ENCODE measurements around the gene PAPLN. TPM values are rescaled to one million over a fixed set of nuclear protein-coding genes. Genes with fewer than 3 reads are reported as not detected.

The PAPLN gene
- total RNA-seq, 4 donors from 2014 or later: 8.1 to 27.2 (median 12.7) TPM

- no peaks in the 10 kb centered on the region for H3K36me3 ChIP-seq
These were observed 17.7 kb downstream of the PAPLN start for GRCh38 chr14:73255005-73255400.

GRCh38 chr14:73255693-73256225, 18.5 kb downstream of the PAPLN start:
- no peak overlapping the region for H3K4me3 ChIP-seq
- TF ChIP-seq, protein P1, sequence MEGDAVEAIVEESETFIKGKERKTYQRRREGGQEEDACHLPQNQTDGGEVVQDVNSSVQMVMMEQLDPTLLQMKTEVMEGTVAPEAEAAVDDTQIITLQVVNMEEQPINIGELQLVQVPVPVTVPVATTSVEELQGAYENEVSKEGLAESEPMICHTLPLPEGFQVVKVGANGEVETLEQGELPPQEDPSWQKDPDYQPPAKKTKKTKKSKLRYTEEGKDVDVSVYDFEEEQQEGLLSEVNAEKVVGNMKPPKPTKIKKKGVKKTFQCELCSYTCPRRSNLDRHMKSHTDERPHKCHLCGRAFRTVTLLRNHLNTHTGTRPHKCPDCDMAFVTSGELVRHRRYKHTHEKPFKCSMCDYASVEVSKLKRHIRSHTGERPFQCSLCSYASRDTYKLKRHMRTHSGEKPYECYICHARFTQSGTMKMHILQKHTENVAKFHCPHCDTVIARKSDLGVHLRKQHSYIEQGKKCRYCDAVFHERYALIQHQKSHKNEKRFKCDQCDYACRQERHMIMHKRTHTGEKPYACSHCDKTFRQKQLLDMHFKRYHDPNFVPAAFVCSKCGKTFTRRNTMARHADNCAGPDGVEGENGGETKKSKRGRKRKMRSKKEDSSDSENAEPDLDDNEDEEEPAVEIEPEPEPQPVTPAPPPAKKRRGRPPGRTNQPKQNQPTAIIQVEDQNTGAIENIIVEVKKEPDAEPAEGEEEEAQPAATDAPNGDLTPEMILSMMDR (IDR thresholded peaks at IDR 0.05): no peak
- no peak for TF ChIP-seq POLR2A (IDR thresholded peaks at IDR 0.05)
- no peaks in the 10 kb centered on the region for H3K36me3 ChIP-seq
- no peaks in the 10 kb centered on the region for H3K27me3 ChIP-seq
- no peaks in the 10 kb centered on the region for H3K4me1 ChIP-seq
- H3K9me3 ChIP-seq: no peaks in the 10 kb centered on the region
- peak in 1 of 3 donors; percentile 41 for DNase-seq
- no peak overlapping the region for H3K27ac ChIP-seq

More at GRCh38 chr14:73255005-73255400, 17.7 kb downstream of the PAPLN start:
- no peak overlapping the region for H3K27ac ChIP-seq
- no peak overlapping the region for H3K4me3 ChIP-seq
- peak in 1 of 3 donors; percentile 37 for DNase-seq
- no peak for TF ChIP-seq POLR2A (IDR thresholded peaks at IDR 0.05)
- TF ChIP-seq, protein P1 (IDR thresholded peaks at IDR 0.05): no peak
- H3K27me3 ChIP-seq: no peaks in the 10 kb centered on the region
- H3K9me3 ChIP-seq: no peaks in the 10 kb centered on the region
- H3K4me1 ChIP-seq: no peaks in the 10 kb centered on the region

DNA sequence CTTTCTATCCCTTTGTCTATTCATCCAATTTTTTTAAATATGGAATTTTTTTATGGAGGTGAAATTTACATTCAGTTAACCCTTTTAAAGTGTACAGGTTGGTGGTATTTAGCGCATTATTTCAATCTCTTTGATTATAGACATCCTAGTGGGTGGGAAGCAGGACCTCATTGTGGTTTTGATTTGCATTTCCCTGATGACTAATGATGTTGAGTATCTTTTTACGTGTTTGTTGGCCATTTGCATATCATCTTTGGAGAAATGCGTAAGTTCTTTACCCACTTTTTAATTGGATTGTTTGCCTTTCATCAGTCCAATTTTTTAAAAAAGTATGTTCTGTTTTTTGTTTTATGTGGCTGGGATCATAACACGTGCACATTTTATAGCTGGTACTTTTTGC, 20.8 kb downstream of the PAPLN start:
- TF ChIP-seq POLR2A (IDR thresholded peaks at IDR 0.05): no peak
- TF ChIP-seq, protein P1 (IDR thresholded peaks at IDR 0.05): no peak
- Histone ChIP-seq H3K4me1 (no peaks in the 10 kb centered on the region), H3K27ac (no peak overlapping the region), H3K27me3 (no peaks in the 10 kb centered on the region), H3K9me3 (no peaks in the 10 kb centered on the region), H3K4me3 (no peak overlapping the region), H3K36me3 (no peaks in the 10 kb centered on the region)
- no peak for DNase-seq

DNA sequence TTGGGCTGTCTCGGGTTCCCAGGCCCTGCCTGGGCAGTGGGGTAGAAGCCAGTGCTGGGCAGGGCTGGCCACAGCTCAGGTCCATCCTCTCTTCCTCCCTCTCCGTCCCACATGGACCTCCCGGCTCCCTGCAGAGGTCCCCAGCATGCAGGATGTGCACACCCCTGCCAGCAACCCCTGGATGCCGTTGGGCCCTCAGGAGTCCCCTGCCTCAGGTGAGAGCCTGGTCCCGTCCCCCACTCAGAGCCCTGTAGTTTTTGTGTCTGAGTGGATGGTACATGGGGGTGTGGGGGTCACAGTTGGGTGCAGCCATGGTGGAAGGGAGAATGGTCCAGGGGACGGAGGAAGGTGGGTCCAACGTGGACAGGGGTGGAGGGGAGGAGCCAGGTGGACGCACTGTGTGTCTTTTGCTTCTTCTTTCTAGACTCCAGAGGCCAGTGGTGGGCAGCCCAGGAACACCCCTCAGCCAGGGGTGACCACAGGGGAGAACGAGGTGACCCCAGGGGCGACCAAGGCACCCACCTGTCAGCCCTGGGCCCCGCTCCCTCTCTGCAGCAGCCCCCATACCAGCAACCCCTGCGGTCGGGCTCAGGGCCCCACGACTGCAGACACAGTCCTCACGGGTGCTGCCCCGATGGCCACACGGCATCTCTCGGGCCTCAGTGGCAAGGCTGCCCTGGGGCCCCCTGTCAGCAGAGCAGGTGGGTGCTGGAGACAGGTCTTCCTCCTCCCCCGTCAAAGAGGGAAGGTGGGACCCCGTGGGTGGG, 21.7 kb downstream of the PAPLN start:
- no peak overlapping the region for H3K4me3 ChIP-seq
- no peak overlapping the region for H3K27ac ChIP-seq
- peak in 2 of 3 donors; percentile 30 to 37 for DNase-seq
- TF ChIP-seq, protein P1 (IDR thresholded peaks at IDR 0.05): no peak
- no peak for TF ChIP-seq POLR2A (IDR thresholded peaks at IDR 0.05)
- no peaks in the 10 kb centered on the region for H3K27me3 ChIP-seq
- H3K9me3 ChIP-seq: no peaks in the 10 kb centered on the region
- no peaks in the 10 kb centered on the region for H3K4me1 ChIP-seq
- H3K36me3 ChIP-seq: no peaks in the 10 kb centered on the region

DNA sequence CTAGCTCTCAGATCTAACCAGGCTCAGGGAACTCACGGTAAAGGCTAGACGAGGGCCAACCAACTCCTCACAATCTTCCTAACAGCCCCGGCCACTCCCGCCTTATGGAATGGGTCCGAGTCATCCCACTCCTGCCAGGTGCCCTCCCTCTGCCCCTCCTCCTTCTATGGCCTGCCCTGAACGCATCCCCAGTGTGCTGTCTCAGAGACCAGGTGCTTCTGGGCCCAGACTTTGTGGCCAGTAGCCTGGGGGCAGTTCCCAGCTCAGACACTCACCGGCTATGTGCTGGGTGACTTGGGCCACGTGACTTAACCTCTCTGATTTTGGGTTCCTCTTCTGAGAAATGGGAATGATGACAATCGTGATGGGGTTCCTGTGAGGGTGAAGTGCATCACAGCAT, 22.5 kb downstream of the PAPLN start:
- DNase-seq: peak in 2 of 3 donors; percentile 24 to 36
- Histone ChIP-seq H3K36me3 (no peaks in the 10 kb centered on the region), H3K4me3 (no peak overlapping the region)

DNA sequence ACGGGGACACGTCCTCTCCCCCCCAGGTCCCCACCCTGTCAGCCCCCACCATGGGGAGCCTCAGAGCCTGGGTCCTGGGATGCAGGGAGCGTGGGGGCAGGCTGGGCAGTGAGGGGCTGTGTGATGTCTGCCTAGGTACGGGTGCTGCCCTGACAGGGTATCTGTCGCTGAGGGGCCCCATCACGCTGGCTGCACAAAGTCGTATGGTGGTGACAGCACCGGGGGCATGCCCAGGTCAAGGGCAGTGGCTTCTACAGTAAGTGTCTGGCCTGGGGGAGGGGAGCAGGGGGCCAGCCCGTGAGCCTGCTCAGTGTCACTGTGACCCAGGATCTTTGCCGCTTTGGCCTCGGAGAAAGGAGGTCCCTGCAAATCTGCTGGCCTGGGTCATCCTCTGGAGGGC, 23.3 kb downstream of the PAPLN start:
- Histone ChIP-seq H3K4me3 (no peak overlapping the region), H3K27me3 (no peaks in the 10 kb centered on the region), H3K4me1 (no peaks in the 10 kb centered on the region), H3K27ac (no peak overlapping the region), H3K36me3 (no peaks in the 10 kb centered on the region), H3K9me3 (no peaks in the 10 kb centered on the region)
- no peak for TF ChIP-seq POLR2A (IDR thresholded peaks at IDR 0.05)
- TF ChIP-seq, protein P1 (IDR thresholded peaks at IDR 0.05): no peak
- DNase-seq: peak in 1 of 3 donors; percentile 35

More for the DNA sequence above, 22.5 kb downstream of the PAPLN start:
- TF ChIP-seq POLR2A (IDR thresholded peaks at IDR 0.05): no peak
- Histone ChIP-seq H3K27ac (no peak overlapping the region), H3K9me3 (no peaks in the 10 kb centered on the region), H3K4me1 (no peaks in the 10 kb centered on the region), H3K27me3 (no peaks in the 10 kb centered on the region)
